Calu3 (cell line): Measurements from ENCODE around the gene RPSA. TPM values are rescaled to one million over a fixed set of nuclear protein-coding genes. Genes with fewer than 3 reads are reported as not detected.
A peak's percentile ranks its signal among the peaks of the same experiment; 100 is the strongest.

Source experiments
- BruUV-seq: library from RNA; stranded (reverse); fragments of 400-500 nt; replicated peaks from 2 replicates; lab custom pipeline; 2021; lab: Mats Ljungman, UMichigan
- CTCF ChIA-PET: fragments of 300-600 bp; sonication (Branson Sonifier 250); formaldehyde crosslinking; loops from one replicate; lab custom pipeline; 2022; ENCODE audit warnings: antibody characterized with exemption; lab: Charles Lee
- DNase-seq: peaks from one replicate; pipeline ENCODE4 v3.0.0; 2022
- H3K27ac Mint-ChIP-seq: one replicate; pipeline ENCODE4 v1.8.0; 2022; ENCODE audit warnings: mixed read lengths; ENCODE audit not compliant: unreplicated experiment
- H3K27me3 Mint-ChIP-seq: one replicate; pipeline ENCODE4 v1.8.0; 2022; ENCODE audit warnings: mixed read lengths; ENCODE audit not compliant: unreplicated experiment
- H3K36me3 Mint-ChIP-seq: one replicate; pipeline ENCODE4 v1.8.0; 2022; ENCODE audit warnings: mild to moderate bottlenecking, moderate library complexity, mixed read lengths; ENCODE audit not compliant: insufficient read depth, unreplicated experiment
- H3K4me1 Mint-ChIP-seq: one replicate; pipeline ENCODE4 v1.8.0; 2022; ENCODE audit warnings: mild to moderate bottlenecking, low read depth, mixed read lengths; ENCODE audit not compliant: unreplicated experiment
- H3K4me3 Mint-ChIP-seq: one replicate; pipeline ENCODE4 v1.8.0; 2022; ENCODE audit warnings: mild to moderate bottlenecking, low read depth, moderate library complexity, mixed read lengths; ENCODE audit not compliant: unreplicated experiment
- H3K9me3 Mint-ChIP-seq: one replicate; pipeline ENCODE4 v1.8.0; 2022; ENCODE audit warnings: low read depth, mixed read lengths; ENCODE audit not compliant: unreplicated experiment
- intact Hi-C: fragments of 100-400 bp; cut with micrococcal nuclease; formaldehyde crosslinking; loops from one replicate; pipeline ENCODE4 v1.10.0; 2022; ENCODE audit not compliant: unreplicated experiment
- total RNA-seq: library from RNA; stranded (reverse); gene quantifications from 2 replicates; pipeline ENCODE4 v1.2.3, GENCODE V29; 2022
- TF ChIP-seq, protein P1 (sequence below): fragments of 200-600 bp; IDR thresholded peaks from one replicate; pipeline ENCODE4 v1.8.0; 2022; ENCODE audit warnings: antibody characterized with exemption; ENCODE audit not compliant: unreplicated experiment

The RPSA gene
- total RNA-seq, 1 experiment from 2014 or later = 904 TPM

DNA sequence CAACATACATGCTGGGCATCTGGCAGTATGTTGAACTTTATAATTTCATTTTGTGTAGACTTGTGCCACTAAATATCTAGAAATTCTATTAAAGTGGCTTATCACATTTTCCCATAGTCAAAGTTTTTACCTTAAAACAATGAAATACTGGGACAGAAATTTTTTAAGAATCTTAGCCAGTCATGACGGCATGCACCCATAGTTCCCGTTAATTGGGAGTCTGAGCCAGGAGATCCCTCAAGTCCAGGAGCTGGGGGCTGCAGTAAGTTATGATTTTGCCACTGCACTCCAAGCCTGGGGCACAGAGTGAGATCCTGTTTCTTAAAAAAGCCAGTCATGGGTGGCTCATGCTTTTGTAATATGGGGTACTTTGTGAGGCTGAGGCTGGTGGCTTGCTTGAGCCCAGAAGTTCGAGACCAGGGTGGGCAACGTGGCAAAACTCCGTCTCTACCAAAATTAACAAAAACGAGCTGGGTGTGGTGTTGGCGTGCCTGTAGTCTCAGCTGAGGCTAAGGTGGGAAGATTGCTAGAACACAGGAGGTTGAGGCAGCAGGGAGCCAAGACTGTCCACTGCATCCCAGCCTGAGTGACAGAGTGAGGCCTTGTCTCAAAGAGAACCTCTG lies 3.1 kb downstream of the RPSA start:
- H3K27ac Mint-ChIP-seq = peak overlapping the region; percentile 39

DNA sequence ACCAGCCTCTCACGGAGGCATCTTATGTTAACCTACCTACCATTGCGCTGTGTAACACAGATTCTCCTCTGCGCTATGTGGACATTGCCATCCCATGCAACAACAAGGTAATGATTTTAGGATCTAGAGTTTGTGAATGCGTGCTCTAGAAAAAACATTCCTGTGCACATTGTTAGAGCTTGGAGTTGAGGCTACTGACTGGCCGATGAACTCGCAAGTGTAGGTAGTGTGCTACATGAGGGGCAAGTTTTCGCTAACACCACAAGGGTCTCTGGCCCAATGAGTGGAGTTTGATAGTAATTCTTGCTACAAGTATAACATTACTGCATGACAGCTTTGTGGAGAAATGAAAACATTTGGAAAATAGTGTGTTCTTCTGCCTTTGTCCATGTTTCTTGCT lies 4.4 kb downstream of the RPSA start:
- Mint-ChIP-seq H3K27me3 (no peaks in the 10 kb centered on the region), H3K4me1 (peaks cover 11% of the 10 kb centered on the region), H3K4me3 (no peak overlapping the region), H3K27ac (no peak overlapping the region), H3K36me3 (peaks cover 90% of the 10 kb centered on the region), H3K9me3 (no peaks in the 10 kb centered on the region)
- intact Hi-C loops = loop anchor here (10.0 kb wide), 1 partner anchor 904 kb away; no protein-coding TSS in a partner anchor
- BruUV-seq = no TSS peak
- TF ChIP-seq, protein P1, sequence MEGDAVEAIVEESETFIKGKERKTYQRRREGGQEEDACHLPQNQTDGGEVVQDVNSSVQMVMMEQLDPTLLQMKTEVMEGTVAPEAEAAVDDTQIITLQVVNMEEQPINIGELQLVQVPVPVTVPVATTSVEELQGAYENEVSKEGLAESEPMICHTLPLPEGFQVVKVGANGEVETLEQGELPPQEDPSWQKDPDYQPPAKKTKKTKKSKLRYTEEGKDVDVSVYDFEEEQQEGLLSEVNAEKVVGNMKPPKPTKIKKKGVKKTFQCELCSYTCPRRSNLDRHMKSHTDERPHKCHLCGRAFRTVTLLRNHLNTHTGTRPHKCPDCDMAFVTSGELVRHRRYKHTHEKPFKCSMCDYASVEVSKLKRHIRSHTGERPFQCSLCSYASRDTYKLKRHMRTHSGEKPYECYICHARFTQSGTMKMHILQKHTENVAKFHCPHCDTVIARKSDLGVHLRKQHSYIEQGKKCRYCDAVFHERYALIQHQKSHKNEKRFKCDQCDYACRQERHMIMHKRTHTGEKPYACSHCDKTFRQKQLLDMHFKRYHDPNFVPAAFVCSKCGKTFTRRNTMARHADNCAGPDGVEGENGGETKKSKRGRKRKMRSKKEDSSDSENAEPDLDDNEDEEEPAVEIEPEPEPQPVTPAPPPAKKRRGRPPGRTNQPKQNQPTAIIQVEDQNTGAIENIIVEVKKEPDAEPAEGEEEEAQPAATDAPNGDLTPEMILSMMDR = no peak
- CTCF ChIA-PET = no interaction called here
- no peak for DNase-seq

More for the DNA sequence above, 3.1 kb downstream of the RPSA start:
- intact Hi-C loops = loop anchor here (10.0 kb wide), 1 partner anchor 905 kb away; no protein-coding TSS in a partner anchor
- Mint-ChIP-seq H3K4me1 (peaks cover 11% of the 10 kb centered on the region), H3K27me3 (no peaks in the 10 kb centered on the region), H3K36me3 (peaks cover 83% of the 10 kb centered on the region), H3K9me3 (no peaks in the 10 kb centered on the region), H3K4me3 (peak overlapping the region; percentile 50)
- BruUV-seq = no TSS peak
- no peak for DNase-seq
- CTCF ChIA-PET = interaction anchor here (0.6 kb wide), 1 partner anchor 25 kb away, joined by 3 read pairs; no protein-coding TSS in a partner anchor
- TF ChIP-seq, protein P1 = no peak

DNA sequence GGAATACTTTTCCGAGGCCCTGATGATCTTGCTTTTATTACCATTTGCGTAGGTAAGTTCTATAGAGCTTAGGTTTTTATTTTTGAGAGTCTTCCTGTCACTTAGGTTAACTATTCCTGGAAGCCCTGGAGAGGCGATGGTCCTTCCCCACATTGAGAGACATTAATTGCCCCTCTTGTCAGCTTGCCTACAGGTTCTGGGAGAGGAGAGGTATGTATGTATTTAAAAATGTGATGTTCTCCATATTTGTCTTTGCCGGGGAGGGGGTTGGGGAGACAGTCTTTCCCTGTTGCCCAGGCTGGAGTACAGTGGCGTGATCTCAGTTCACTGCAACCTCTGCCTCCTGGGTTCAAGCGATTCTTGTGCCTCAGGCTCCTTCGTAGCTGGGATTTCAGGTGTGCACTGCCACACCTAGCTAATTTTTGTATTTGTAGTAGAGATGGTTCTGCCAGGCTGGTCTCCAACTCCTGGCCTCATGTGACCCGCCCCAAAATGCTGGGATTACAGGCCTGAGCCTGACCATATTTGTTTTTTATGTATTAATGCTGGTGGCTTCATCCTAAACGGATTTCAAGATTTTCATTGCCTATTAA lies 6.2 kb downstream of the RPSA start:
- CTCF ChIA-PET = no interaction called here
- peaks cover 74% of the 10 kb centered on the region for H3K36me3 Mint-ChIP-seq
- H3K27ac Mint-ChIP-seq = no peak overlapping the region
- H3K4me1 Mint-ChIP-seq = peaks cover 7% of the 10 kb centered on the region
- H3K4me3 Mint-ChIP-seq = no peak overlapping the region
- no TSS peak for BruUV-seq
- H3K27me3 Mint-ChIP-seq = no peaks in the 10 kb centered on the region
- intact Hi-C loops = loop anchor here (10.0 kb wide), 1 partner anchor 902 kb away; no protein-coding TSS in a partner anchor
- DNase-seq = no peak
- TF ChIP-seq, protein P1 = no peak
- H3K9me3 Mint-ChIP-seq = no peaks in the 10 kb centered on the region

DNA sequence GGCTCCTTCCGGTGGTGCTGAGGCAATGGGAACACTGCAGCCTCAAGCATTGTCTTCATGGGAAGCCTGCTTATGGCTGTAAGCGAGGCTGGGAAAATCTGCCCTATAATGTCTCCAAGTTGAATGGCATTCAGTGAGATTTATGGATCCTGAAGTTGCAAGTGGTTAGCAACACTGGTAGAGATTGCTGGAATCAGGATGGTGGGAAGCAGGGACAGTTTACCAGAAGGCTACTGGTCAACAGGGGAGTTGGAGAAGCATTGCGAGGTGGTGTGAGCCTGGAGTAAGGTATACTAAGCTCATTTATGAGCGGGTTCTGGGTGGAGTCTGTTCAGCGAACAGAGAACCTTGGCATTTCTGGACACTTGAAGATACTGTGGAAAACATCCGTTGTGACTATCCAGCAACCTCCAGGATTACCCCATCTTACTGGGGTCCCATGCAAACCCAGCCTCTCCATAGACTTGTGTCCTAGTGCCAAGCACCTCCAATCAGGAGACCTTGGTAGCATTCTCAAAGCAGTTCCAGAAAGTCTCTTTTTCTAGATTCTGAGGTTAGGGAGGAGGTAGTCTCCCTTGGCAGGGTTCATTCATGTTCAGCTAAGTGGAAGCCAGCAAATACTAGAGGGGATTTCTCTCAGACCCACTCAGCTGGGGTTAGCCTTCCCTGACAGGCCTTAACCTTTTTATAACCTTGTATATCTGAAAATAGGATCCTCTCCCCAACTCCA lies 7.3 kb downstream of the RPSA start:
- peaks cover 63% of the 10 kb centered on the region for H3K36me3 Mint-ChIP-seq
- peak overlapping the region; percentile 60 for H3K27ac Mint-ChIP-seq
- no peak for DNase-seq

More for the DNA sequence above, 7.3 kb downstream of the RPSA start:
- intact Hi-C loops = loop anchor here (10.0 kb wide), 1 partner anchor 901 kb away; no protein-coding TSS in a partner anchor
- no TSS peak for BruUV-seq
- H3K4me3 Mint-ChIP-seq = no peak overlapping the region
- no peaks in the 10 kb centered on the region for H3K9me3 Mint-ChIP-seq
- CTCF ChIA-PET = no interaction called here
- H3K4me1 Mint-ChIP-seq = peaks cover 1% of the 10 kb centered on the region
- no peaks in the 10 kb centered on the region for H3K27me3 Mint-ChIP-seq
- TF ChIP-seq, protein P1 = no peak
